ENCODE results near the gene NOS1AP. TPM values are rescaled to one million over a fixed set of nuclear protein-coding genes. Genes with fewer than 3 reads are reported as not detected.

Gene NOS1AP
- polyA plus RNA-seq, 1 of the 3 experiments (the other 2 are of a cell fraction): 0.03 TPM

DNA sequence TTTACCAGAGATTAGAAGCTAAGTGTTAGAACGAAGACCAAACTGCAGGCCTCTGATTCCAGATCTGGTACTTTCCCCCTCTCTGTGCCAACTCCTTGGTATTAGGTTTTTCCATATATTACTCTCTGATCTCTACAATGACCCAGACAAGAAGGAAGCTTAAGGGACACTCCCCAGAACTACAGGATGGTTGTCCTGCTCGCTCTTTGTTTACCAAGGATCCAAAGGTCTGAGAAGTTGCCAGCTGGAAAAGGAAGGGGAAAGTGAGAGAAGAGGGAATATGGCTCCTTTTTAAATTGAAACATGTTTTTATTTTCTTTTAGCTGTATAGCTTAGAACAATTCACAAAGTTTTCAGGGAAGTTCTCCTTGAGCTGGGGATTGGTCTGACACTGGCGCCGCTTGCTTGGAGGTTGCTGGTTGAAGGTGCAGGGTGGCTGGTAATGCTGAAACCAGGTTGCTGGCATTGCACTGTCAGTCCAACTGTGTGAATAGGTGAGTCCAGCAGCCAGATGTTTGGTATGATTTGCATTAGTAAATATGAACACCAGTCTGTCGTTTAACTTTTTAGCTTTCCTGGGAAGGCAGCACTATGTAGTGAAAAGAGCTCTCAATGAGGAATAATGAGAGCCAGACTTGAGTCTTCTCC, 89.3 kb downstream of the NOS1AP start:
- 44% methylated on average over 5 of the region's 5 CpGs for WGBS (ENCODE audit: low lambda C conversion rate)
- no peak overlapping the region for H2AFZ ChIP-seq (ENCODE audit: low read depth)
- CTCF ChIA-PET: interaction anchor here (0.6 kb wide), 1 partner anchor 118 kb away, joined by 4 read pairs; no protein-coding TSS in a partner anchor
- H3K9ac ChIP-seq: no peak overlapping the region
- no peak for DNase-seq
- POLR2A ChIA-PET: no interaction called here
- no peak for TF ChIP-seq RFX5 (IDR thresholded peaks at IDR 0.05; ENCODE audit: low read length)
- no peak for TF ChIP-seq MXI1 (IDR thresholded peaks at IDR 0.05; ENCODE audit: low read depth, low read length)
- TF ChIP-seq RXRA (IDR thresholded peaks at IDR 0.05; ENCODE audit: borderline replicate concordance, low read depth): no peak
- no peak for TF ChIP-seq POLR2AphosphoS5 (IDR thresholded peaks at IDR 0.05; ENCODE audit: low read depth, low read length)
- TF ChIP-seq GABPA (IDR thresholded peaks at IDR 0.05; ENCODE audit: low read depth): no peak
- TF ChIP-seq TCF12 (IDR thresholded peaks at IDR 0.05): no peak
- no peak for TF ChIP-seq NFIC (IDR thresholded peaks at IDR 0.05; ENCODE audit: borderline replicate concordance)
- TF ChIP-seq RAD21 (IDR thresholded peaks at IDR 0.05; ENCODE audit: low read length): no peak
- no peak for TF ChIP-seq SIN3A (IDR thresholded peaks at IDR 0.05; ENCODE audit: borderline replicate concordance, low read depth, low read length)
- TF ChIP-seq CHD2 (IDR thresholded peaks at IDR 0.05; ENCODE audit: low read length, partially characterized antibody): no peak
- no peak for TF ChIP-seq TAF1 (IDR thresholded peaks at IDR 0.05; ENCODE audit: borderline replicate concordance, low read depth, low read length)
- TF ChIP-seq ELF1 (IDR thresholded peaks at IDR 0.05): no peak
- TF ChIP-seq FOXJ3 (CRISPR knock-in tag; IDR thresholded peaks at IDR 0.05): no peak
- no peak for TF ChIP-seq JUND (IDR thresholded peaks at IDR 0.05)
- TF ChIP-seq, protein P1, sequence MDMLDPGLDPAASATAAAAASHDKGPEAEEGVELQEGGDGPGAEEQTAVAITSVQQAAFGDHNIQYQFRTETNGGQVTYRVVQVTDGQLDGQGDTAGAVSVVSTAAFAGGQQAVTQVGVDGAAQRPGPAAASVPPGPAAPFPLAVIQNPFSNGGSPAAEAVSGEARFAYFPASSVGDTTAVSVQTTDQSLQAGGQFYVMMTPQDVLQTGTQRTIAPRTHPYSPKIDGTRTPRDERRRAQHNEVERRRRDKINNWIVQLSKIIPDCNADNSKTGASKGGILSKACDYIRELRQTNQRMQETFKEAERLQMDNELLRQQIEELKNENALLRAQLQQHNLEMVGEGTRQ (IDR thresholded peaks at IDR 0.05; ENCODE audit: borderline replicate concordance, low read depth, low read length): no peak
- no peak for TF ChIP-seq YY1 (IDR thresholded peaks at IDR 0.05; ENCODE audit: low read depth)
- no peak for TF ChIP-seq SMC3 (IDR thresholded peaks at IDR 0.05; ENCODE audit: low read depth, low read length)
- TF ChIP-seq EP300 (IDR thresholded peaks at IDR 0.05; ENCODE audit: borderline replicate concordance in 1 of 2, low read depth in 1 of 2, low read length in 1 of 2): no peak
- no peak for TF ChIP-seq FOSL2 (IDR thresholded peaks at IDR 0.05; ENCODE audit: borderline replicate concordance, low read depth)
- no peak for TF ChIP-seq MEF2A (IDR thresholded peaks at IDR 0.05; ENCODE audit: borderline replicate concordance, low read depth)
- H3K9me3 ChIP-seq: no peaks in the 10 kb centered on the region
- no peak overlapping the region for H3K4me3 ChIP-seq (ENCODE audit: low read depth in 2 of 2, low read length in 1 of 2)
- H3K27ac ChIP-seq (ENCODE audit: low read depth in 2 of 2, low read length in 1 of 2): no peak overlapping the region
- peaks cover 0 to 18% of the 10 kb centered on the region in 2 experiments; a peak in 3 of 4 replicates for H3K4me1 ChIP-seq (ENCODE audit: control insufficient read depth in 1 of 2, insufficient read depth in 2 of 2, low read depth in 1 of 2, low read length in 1 of 2)
- no peak overlapping the region for H3K4me2 ChIP-seq
- H3K9me2 ChIP-seq: no peaks in the 10 kb centered on the region
- H3F3A ChIP-seq (replicated peaks; ENCODE audit: insufficient read depth): no peaks in the 10 kb centered on the region
- H3K36me3 ChIP-seq (replicated peaks in 1 of 2; ENCODE audit: control insufficient read depth in 1 of 2, insufficient read depth in 2 of 2, low read length in 1 of 2): no peaks in the 10 kb centered on the region
- 0 out of 2 replicates have a peak, but pooled peaks cover 7% of the 10 kb centered on the region for H3K27me3 ChIP-seq (ENCODE audit: insufficient read depth)
- H3K79me2 ChIP-seq (ENCODE audit: insufficient read depth): no peaks in the 10 kb centered on the region
- no peaks in the 10 kb centered on the region for H4K20me1 ChIP-seq (ENCODE audit: insufficient read depth)

DNA sequence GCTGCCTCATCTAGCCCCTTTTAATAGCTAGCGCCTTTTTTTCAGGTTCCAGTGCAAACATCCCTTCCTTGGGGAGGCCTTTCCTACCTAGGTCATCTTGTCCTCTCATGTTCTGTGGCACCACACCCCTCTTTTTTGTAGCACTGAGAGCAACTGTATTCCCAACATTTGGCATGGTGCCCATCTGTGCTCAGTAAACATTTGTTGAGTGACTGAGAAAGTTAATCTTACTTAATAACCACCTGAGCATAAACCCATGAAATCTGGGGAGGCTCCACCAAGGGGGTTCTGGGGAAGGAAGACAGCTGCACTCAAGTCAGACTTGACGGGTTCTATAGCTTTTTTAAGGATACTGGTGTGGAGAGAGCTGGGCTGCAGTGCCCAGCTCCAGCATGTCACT, 90.0 kb downstream of the NOS1AP start:
- no peaks in the 10 kb centered on the region for H3K9me2 ChIP-seq
- H3K36me3 ChIP-seq (replicated peaks in 1 of 2; ENCODE audit: control insufficient read depth in 1 of 2, insufficient read depth in 2 of 2, low read length in 1 of 2): no peaks in the 10 kb centered on the region
- H3K4me1 ChIP-seq (ENCODE audit: control insufficient read depth in 1 of 2, insufficient read depth in 2 of 2, low read depth in 1 of 2, low read length in 1 of 2): peaks cover 0 to 18% of the 10 kb centered on the region in 2 experiments; a peak in 3 of 4 replicates
- no peaks in the 10 kb centered on the region for H4K20me1 ChIP-seq (ENCODE audit: insufficient read depth)
- H3K9me3 ChIP-seq: no peaks in the 10 kb centered on the region
- no peak for DNase-seq
- no peak overlapping the region for H3K9ac ChIP-seq
- no peak overlapping the region for H3K4me2 ChIP-seq
- POLR2A ChIA-PET: no interaction called here
- H3K27ac ChIP-seq (ENCODE audit: low read depth in 2 of 2, low read length in 1 of 2): no peak overlapping the region
- no peaks in the 10 kb centered on the region for H3F3A ChIP-seq (replicated peaks; ENCODE audit: insufficient read depth)
- CTCF ChIA-PET: interaction anchor here (0.7 kb wide), 1 partner anchor 265 kb away, joined by 3 read pairs; no protein-coding TSS in a partner anchor
- no peaks in the 10 kb centered on the region for H3K79me2 ChIP-seq (ENCODE audit: insufficient read depth)
- H3K4me3 ChIP-seq (ENCODE audit: low read depth in 2 of 2, low read length in 1 of 2): no peak overlapping the region
- H2AFZ ChIP-seq (ENCODE audit: low read depth): no peak overlapping the region
- 40% methylated on average over 2 of the region's 2 CpGs for WGBS (ENCODE audit: low lambda C conversion rate)
- TF ChIP-seq, protein P2, sequence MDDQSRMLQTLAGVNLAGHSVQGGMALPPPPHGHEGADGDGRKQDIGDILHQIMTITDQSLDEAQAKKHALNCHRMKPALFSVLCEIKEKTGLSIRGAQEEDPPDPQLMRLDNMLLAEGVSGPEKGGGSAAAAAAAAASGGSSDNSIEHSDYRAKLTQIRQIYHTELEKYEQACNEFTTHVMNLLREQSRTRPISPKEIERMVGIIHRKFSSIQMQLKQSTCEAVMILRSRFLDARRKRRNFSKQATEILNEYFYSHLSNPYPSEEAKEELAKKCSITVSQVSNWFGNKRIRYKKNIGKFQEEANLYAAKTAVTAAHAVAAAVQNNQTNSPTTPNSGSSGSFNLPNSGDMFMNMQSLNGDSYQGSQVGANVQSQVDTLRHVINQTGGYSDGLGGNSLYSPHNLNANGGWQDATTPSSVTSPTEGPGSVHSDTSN (IDR thresholded peaks at IDR 0.05): no peak
- TF ChIP-seq RFX5 (IDR thresholded peaks at IDR 0.05; ENCODE audit: low read length) (no peak), MXI1 (IDR thresholded peaks at IDR 0.05; ENCODE audit: low read depth, low read length) (no peak), ELF1 (IDR thresholded peaks at IDR 0.05) (no peak), SIN3A (IDR thresholded peaks at IDR 0.05; ENCODE audit: borderline replicate concordance, low read depth, low read length) (no peak), EZH2phosphoT487 (IDR thresholded peaks at IDR 0.05; ENCODE audit: borderline replicate concordance, low read depth) (no peak), NFIC (IDR thresholded peaks at IDR 0.05; ENCODE audit: borderline replicate concordance) (no peak), GABPA (IDR thresholded peaks at IDR 0.05; ENCODE audit: low read depth) (no peak), EP300 (IDR thresholded peaks at IDR 0.05; ENCODE audit: borderline replicate concordance in 1 of 2, low read depth in 1 of 2, low read length in 1 of 2) (no peak), TEAD4 (IDR thresholded peaks at IDR 0.05; ENCODE audit: borderline replicate concordance, insufficient read depth) (no peak), TAF1 (IDR thresholded peaks at IDR 0.05; ENCODE audit: borderline replicate concordance, low read depth, low read length) (no peak)
- TF ChIP-seq, protein P3, sequence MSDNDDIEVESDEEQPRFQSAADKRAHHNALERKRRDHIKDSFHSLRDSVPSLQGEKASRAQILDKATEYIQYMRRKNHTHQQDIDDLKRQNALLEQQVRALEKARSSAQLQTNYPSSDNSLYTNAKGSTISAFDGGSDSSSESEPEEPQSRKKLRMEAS (IDR thresholded peaks at IDR 0.05; ENCODE audit: low read depth): no peak
- TF ChIP-seq, protein P4, sequence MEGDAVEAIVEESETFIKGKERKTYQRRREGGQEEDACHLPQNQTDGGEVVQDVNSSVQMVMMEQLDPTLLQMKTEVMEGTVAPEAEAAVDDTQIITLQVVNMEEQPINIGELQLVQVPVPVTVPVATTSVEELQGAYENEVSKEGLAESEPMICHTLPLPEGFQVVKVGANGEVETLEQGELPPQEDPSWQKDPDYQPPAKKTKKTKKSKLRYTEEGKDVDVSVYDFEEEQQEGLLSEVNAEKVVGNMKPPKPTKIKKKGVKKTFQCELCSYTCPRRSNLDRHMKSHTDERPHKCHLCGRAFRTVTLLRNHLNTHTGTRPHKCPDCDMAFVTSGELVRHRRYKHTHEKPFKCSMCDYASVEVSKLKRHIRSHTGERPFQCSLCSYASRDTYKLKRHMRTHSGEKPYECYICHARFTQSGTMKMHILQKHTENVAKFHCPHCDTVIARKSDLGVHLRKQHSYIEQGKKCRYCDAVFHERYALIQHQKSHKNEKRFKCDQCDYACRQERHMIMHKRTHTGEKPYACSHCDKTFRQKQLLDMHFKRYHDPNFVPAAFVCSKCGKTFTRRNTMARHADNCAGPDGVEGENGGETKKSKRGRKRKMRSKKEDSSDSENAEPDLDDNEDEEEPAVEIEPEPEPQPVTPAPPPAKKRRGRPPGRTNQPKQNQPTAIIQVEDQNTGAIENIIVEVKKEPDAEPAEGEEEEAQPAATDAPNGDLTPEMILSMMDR (IDR thresholded peaks at IDR 0.05): no peak
- peaks cover 3% of the 10 kb centered on the region; the same call in 1 of the 2 replicates for H3K27me3 ChIP-seq (ENCODE audit: insufficient read depth)

All from SK-N-SH (cell line).